Measurements from ENCODE around the gene ASB10. TPM values are rescaled to one million over a fixed set of nuclear protein-coding genes. Genes with fewer than 3 reads are reported as not detected.

ASB10 gene
- total RNA-seq, 1 donor from 2014 or later: not detected

DNA sequence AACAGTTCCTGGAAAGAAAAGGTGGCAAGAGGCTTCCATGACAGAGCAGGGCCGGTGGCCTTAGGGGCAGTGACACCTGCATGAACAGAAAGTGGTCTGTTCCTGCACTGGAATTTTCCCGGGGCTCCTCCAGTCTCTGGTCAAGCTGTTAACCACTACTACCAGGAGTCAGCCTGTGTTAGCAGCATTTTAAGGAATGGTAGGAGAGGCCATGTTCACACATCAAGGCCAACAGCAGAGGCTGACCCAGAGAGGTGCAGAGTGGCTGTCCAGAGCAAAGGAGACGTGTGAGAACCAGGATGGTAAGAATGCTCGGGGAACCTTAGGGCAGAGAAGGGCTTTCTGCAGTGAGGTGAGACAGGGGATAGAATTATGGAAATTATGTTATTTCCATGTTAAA lies 14.7 kb upstream of the ASB10 start:
- H3K27me3 Mint-ChIP-seq (ENCODE audit: low read depth): peaks cover 37% of the 10 kb centered on the region
- no peaks in the 10 kb centered on the region for H3K4me1 Mint-ChIP-seq (ENCODE audit: low read depth)
- DNase-seq (ENCODE audit: low spot score): no peak
- TF ChIP-seq, protein P1, sequence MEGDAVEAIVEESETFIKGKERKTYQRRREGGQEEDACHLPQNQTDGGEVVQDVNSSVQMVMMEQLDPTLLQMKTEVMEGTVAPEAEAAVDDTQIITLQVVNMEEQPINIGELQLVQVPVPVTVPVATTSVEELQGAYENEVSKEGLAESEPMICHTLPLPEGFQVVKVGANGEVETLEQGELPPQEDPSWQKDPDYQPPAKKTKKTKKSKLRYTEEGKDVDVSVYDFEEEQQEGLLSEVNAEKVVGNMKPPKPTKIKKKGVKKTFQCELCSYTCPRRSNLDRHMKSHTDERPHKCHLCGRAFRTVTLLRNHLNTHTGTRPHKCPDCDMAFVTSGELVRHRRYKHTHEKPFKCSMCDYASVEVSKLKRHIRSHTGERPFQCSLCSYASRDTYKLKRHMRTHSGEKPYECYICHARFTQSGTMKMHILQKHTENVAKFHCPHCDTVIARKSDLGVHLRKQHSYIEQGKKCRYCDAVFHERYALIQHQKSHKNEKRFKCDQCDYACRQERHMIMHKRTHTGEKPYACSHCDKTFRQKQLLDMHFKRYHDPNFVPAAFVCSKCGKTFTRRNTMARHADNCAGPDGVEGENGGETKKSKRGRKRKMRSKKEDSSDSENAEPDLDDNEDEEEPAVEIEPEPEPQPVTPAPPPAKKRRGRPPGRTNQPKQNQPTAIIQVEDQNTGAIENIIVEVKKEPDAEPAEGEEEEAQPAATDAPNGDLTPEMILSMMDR (IDR thresholded peaks at IDR 0.05): no peak
- H3K9me3 Mint-ChIP-seq (ENCODE audit: low read depth): no peaks in the 10 kb centered on the region
- no peak overlapping the region for H3K27ac Mint-ChIP-seq (ENCODE audit: unreplicated experiment)
- no peaks in the 10 kb centered on the region for H3K36me3 Mint-ChIP-seq (ENCODE audit: low read depth)
- no peak overlapping the region for H3K4me3 Mint-ChIP-seq (ENCODE audit: unreplicated experiment)

DNA sequence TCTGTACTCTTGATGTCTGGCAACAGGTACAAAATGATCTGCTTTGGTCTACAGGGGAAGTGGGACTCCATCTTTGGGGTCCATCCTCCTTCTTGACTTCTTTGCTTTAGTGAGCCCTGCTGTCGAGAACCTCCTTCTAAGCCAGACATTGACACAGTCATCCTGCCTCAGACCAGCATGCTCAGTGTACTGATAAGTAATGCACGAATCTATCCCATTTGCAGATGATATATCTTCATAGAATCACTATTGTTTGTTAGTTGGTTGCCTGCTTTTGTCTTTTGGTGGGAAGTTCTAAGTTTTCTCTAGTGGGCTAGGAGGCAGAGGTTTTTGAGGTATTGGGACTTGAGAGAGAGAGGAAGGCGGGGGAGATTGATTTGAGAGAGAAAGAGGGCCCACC lies 14.3 kb upstream of the ASB10 start:
- Mint-ChIP-seq H3K27me3 (ENCODE audit: low read depth) (peaks cover 35% of the 10 kb centered on the region), H3K36me3 (ENCODE audit: low read depth) (no peaks in the 10 kb centered on the region), H3K27ac (ENCODE audit: unreplicated experiment) (no peak overlapping the region), H3K4me1 (ENCODE audit: low read depth) (no peaks in the 10 kb centered on the region), H3K4me3 (ENCODE audit: unreplicated experiment) (no peak overlapping the region), H3K9me3 (ENCODE audit: low read depth) (no peaks in the 10 kb centered on the region)
- TF ChIP-seq, protein P1 (IDR thresholded peaks at IDR 0.05): no peak
- no peak for DNase-seq (ENCODE audit: low spot score)

DNA sequence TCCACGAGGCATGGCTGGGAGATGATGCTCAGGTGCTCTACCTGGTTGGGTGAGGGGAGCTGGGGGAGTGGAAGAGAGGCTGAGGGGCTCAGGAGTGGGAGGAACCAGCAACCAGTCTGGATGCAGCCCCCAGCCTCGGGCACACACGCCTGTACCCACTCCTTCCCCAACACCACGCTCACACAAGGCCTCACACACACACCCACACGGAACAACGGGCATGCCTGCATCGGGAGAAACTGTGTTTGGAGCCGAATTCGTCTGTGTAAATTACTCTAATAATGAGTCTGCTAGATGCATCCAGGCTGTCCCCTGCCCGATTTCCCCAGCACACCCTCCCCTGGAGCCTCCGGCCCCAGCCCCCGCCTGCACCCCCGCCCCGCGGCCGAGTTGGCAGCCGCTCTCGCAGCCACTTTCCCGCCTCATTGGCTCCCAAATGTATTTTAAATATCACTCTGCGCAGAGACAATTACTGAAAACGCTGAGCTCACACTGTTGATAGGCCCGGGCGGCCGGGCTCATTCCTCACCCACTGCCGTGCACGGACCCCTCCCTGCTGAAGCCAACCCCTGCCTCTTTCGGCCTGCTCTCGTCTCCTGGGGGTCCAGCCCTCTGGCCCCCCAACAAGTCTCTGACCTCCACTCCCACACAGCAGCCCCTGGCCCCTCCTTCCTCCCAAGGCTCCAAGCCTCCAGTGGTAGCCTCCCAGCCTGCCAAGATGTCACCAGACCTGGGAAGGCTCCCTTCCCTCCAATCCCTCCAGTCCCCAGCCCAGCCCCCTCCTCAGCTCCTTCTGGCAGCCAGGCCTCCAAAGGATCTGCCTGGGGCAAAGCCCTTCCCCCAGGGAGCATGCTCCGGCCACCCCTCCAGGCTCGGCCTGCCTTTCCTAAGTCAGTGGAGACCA lies 12.1 kb upstream of the ASB10 start:
- Mint-ChIP-seq H3K9me3 (ENCODE audit: low read depth) (no peaks in the 10 kb centered on the region), H3K4me1 (ENCODE audit: low read depth) (no peaks in the 10 kb centered on the region), H3K4me3 (ENCODE audit: unreplicated experiment) (no peak overlapping the region), H3K36me3 (ENCODE audit: low read depth) (no peaks in the 10 kb centered on the region), H3K27me3 (ENCODE audit: low read depth) (peaks cover 34% of the 10 kb centered on the region), H3K27ac (ENCODE audit: unreplicated experiment) (no peak overlapping the region)
- TF ChIP-seq, protein P1 (IDR thresholded peaks at IDR 0.05): no peak
- no peak for DNase-seq (ENCODE audit: low spot score)

DNA sequence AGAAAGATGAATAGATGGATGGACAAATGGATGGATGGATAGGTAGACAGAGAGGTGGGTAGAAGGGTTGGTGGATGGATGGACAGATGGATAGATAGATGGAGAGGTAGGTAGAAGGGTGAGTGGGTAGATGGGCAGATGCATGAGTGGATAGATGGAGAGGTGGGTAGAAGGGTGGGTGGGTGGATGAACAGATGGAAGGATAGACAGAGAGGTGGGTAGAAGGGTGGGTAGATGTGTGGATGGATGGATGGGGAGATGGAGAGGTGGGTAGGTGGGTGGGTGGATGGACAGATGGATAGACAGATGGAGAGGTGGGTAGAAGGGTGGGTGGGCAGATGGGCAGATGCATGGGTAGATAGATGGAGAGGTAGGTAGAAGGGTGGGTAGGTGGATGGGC lies 10.9 kb upstream of the ASB10 start:
- H3K9me3 Mint-ChIP-seq (ENCODE audit: low read depth): no peaks in the 10 kb centered on the region
- H3K36me3 Mint-ChIP-seq (ENCODE audit: low read depth): no peaks in the 10 kb centered on the region
- H3K27ac Mint-ChIP-seq (ENCODE audit: unreplicated experiment): no peak overlapping the region
- H3K27me3 Mint-ChIP-seq (ENCODE audit: low read depth): peaks cover 29% of the 10 kb centered on the region
- no peaks in the 10 kb centered on the region for H3K4me1 Mint-ChIP-seq (ENCODE audit: low read depth)
- TF ChIP-seq, protein P1 (IDR thresholded peaks at IDR 0.05): no peak
- no peak overlapping the region for H3K4me3 Mint-ChIP-seq (ENCODE audit: unreplicated experiment)
- DNase-seq (ENCODE audit: low spot score): no peak

DNA sequence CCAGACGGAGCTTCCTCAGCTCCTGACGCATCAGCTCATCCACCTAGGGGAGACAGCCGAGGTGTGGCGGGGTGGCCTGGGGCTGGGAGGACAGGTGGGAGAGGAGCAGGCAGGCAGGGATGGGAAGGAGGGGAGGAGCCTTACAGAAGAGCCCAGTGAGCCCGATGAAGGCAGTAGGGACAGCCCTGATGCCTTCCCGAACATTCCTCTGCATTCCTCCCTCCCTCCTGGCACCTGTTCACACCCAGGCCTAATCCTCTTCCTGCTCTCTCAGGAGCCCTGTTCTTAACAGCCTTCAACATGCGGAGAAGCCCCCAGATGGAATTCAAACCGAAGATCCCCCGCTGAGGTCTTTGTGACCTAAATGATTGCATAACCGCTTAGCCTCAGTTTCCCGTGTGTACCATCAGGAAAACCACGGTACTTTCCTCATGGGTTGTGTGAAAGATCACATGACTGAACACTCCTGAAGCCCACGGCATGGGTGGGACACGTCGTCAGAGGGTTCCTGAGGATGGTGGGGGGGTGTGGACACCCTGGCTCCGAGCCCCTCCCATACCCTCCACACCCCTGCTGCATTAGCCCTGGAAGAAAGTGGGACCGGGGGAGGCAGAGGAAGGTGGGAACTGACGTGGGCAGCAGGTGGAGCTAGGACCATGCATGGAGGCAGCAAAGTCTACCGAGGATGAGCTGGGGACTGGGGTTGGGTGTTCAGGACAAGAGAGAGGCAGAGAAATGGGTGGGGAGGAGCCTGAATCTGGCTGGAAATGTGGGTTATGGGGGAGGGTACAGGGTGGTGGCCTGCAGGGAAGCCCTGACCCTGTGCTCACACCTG lies 8.8 kb upstream of the ASB10 start:
- no peaks in the 10 kb centered on the region for H3K4me1 Mint-ChIP-seq (ENCODE audit: low read depth)
- H3K4me3 Mint-ChIP-seq (ENCODE audit: unreplicated experiment): no peak overlapping the region
- no peaks in the 10 kb centered on the region for H3K36me3 Mint-ChIP-seq (ENCODE audit: low read depth)
- H3K27me3 Mint-ChIP-seq (ENCODE audit: low read depth): peaks cover 18% of the 10 kb centered on the region
- TF ChIP-seq, protein P1 (IDR thresholded peaks at IDR 0.05): no peak
- no peak overlapping the region for H3K27ac Mint-ChIP-seq (ENCODE audit: unreplicated experiment)
- no peaks in the 10 kb centered on the region for H3K9me3 Mint-ChIP-seq (ENCODE audit: low read depth)
- DNase-seq (ENCODE audit: low spot score): no peak

Measured in chondrocyte (in vitro differentiated cells).